Activated naive CD8-positive, alpha-beta T cell treated with anti-CD3 and anti-CD28 coated beads, Interleukin-2, amount 50 U/mL, for 16 hours (primary cell): Measurements from ENCODE around the gene NID1.

Source experiments
- DNase-seq: peaks from one replicate; pipeline ENCODE4 v3.0.0-alpha.2; 2020; ENCODE audit warnings: low read depth, low spot score

Gene NID1, protein sequence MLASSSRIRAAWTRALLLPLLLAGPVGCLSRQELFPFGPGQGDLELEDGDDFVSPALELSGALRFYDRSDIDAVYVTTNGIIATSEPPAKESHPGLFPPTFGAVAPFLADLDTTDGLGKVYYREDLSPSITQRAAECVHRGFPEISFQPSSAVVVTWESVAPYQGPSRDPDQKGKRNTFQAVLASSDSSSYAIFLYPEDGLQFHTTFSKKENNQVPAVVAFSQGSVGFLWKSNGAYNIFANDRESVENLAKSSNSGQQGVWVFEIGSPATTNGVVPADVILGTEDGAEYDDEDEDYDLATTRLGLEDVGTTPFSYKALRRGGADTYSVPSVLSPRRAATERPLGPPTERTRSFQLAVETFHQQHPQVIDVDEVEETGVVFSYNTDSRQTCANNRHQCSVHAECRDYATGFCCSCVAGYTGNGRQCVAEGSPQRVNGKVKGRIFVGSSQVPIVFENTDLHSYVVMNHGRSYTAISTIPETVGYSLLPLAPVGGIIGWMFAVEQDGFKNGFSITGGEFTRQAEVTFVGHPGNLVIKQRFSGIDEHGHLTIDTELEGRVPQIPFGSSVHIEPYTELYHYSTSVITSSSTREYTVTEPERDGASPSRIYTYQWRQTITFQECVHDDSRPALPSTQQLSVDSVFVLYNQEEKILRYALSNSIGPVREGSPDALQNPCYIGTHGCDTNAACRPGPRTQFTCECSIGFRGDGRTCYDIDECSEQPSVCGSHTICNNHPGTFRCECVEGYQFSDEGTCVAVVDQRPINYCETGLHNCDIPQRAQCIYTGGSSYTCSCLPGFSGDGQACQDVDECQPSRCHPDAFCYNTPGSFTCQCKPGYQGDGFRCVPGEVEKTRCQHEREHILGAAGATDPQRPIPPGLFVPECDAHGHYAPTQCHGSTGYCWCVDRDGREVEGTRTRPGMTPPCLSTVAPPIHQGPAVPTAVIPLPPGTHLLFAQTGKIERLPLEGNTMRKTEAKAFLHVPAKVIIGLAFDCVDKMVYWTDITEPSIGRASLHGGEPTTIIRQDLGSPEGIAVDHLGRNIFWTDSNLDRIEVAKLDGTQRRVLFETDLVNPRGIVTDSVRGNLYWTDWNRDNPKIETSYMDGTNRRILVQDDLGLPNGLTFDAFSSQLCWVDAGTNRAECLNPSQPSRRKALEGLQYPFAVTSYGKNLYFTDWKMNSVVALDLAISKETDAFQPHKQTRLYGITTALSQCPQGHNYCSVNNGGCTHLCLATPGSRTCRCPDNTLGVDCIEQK

GRCh38 chr1:236064674-236065508 is at the start of gene NID1:
Gene NID1, minus strand, starts transcription at chr1:236065090. Its CDS starts 11 bp downstream, at chr1:236065079.
- no peak for DNase-seq

GRCh38 chr1:236114076-236114747 is 49.3 kb upstream of the NID1 start:
- DNase-seq: no peak

- no peak for DNase-seq
Observed at GRCh38 chr1:236113324-236114032, 48.6 kb upstream of the NID1 start.

DNA sequence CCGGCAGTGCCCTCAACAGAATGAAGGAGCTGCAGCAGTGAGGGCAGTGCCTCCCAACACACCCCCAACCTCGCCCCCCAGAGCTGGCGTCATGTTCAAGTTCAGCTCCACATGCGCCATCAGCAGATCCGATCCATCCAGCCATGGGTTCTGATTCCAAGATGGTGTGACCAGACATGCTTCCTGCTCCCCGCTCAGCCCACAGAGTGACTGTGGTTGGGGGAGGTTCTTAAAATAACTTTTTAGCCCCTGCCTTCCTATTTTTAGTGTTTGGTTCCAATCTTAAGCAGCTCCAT is 47.4 kb upstream of the NID1 start:
- no peak for DNase-seq

GRCh38 chr1:236111527-236112331 is 46.8 kb upstream of the NID1 start:
- DNase-seq: no peak

GRCh38 chr1:236110137-236110536 is 45.2 kb upstream of the NID1 start:
- DNase-seq: no peak

GRCh38 chr1:236108027-236108648 is 43.2 kb upstream of the NID1 start:
- no peak for DNase-seq

DNA sequence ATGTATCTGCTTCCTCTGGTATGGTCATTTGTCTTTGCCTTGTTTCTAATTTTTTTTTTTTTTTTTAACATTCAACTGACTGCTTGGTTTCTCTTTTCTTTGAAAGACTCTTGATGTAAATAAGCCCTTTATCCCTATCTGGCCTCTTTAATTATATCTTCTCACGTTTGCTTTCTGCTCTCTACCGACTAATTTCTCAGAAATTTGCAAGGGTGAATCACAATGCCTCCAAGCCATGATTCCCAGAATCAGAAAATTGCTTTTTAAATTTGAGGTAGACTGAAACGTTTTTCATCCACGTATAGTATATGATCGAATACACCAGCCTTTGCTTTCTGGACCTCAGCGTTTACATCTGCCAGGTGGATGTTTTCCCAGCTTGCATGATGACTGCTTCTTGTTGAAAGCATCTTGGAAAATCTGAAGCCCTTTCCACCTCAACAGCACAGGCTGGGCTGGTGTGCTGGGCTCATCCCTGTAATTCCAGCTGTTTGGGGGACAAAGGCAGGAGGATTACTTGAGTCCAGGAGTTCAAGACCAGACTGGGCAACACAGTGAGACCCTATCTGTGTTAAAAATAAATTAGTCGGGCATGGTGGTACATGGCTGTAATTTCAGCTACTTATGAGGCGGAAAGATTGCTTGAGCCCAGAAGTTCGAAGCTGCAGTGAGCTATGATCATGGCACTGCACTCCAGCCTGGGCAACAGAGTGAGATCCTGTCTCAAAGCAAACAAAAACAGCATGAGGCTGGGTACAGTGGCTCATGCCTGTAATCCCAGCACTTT is 42.4 kb upstream of the NID1 start:
- DNase-seq: no peak

DNA sequence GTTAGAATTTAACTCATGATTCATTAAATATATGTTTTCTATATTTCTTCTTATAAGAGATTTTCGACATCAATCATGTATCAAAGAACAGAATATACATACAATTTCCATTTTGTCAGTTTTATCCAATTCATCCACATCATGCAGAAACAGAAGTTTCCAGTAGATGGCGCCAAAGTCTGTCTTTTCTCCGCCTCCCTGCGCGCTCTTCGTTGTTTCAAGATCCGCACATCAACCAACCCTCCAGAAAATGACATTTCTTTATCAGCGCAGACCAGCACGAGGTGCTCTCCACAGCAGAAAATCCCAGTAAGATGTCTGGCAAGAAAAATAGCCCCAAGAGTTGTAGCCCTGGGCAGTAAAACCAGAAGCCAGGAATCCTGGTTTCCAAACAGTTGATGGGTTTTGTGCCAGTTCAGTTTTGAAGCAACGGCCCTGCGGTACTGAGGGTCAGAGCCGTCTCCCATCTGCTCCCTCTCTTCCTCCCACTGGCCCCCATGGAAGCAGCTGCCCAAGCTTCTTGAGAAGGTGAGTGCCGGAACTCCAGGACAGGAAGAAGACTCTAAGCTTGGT is 38.8 kb upstream of the NID1 start:
- DNase-seq: peak; percentile 13

DNA sequence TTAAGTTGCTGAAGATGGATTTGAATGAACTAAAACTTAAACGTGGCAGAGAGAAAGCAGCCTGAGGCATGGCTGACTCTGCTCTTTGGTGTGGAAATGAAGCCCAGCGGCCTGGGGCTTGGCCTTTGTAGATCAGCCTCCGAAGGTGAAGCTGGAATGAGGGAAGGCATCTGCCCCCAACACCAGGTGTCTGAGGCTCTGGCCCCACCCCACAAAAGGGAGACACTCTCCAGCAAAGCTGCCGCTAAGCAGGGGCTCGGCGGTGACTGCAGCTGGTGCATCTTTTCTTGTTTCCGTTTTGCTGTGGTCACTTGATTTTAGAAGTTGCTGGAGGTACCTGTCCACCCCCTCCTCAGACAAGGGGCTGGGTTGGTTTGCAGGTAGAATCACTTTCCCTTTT is 38.2 kb upstream of the NID1 start:
- no peak for DNase-seq

DNA sequence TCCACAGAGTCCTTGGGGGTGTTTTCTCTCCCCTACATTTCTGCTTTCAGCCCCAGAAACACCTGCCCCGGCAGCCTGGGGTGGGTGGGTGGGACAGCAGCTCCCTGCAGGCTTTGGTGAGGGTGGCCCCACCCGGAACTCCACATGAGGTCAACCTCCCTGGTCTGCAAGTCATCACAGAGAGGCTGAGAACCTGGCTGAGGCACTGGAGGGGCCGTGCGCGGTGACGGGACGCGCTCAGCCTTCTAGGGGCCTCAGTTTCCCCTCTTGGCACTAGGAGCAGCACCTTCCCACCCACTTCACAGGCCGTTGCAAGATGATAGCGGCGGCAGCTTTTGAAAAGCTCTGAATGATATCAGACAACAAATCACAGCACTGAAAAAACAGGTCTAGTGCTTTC is 37.7 kb upstream of the NID1 start:
- no peak for DNase-seq

DNA sequence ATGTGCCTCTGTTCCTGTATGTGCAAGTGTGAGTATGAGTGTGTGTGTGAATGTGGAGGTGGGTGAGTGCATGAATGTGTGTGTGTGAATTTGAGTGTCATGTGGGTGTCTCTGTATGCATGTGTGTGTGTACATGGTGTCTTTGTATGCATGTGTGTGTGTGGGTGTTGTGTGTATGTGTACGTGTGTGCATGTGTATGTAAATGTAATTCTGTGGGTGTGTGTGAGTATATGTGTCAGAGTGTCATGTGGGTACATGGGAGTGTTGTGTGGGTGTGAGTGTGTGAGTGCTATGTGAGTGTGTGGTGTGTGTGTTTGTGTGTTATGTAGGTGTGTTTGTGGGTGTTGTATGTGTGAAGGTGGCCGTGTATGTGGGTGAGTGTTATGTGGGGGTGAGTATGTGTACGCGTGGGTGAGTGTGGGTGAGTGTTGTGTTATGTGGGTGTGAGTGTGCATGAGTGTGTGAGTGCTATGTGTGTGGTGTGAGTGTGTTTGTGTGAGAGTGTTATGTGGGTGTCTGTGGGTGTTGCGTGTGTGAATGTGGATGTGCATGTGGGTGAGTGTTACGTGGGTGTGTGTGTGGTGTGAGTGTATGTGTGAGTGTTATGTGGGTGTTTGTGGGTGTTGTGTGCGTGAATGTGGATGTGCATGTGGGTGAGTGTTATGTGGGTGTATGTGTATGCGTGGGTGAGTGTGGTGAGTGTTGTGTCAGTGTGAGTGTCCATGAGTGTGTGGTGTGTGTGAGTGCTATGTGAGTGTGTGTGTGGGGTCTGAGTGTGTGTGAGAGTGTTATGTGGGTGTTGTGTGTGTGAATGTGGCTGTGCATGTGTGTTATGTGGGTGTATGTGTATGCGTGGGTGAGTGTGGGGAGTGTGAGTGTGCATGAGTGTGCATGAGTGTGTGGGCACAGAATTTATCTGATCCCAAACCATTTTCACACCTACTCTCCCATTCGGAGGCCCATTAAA is 36.6 kb upstream of the NID1 start:
- no peak for DNase-seq

DNA sequence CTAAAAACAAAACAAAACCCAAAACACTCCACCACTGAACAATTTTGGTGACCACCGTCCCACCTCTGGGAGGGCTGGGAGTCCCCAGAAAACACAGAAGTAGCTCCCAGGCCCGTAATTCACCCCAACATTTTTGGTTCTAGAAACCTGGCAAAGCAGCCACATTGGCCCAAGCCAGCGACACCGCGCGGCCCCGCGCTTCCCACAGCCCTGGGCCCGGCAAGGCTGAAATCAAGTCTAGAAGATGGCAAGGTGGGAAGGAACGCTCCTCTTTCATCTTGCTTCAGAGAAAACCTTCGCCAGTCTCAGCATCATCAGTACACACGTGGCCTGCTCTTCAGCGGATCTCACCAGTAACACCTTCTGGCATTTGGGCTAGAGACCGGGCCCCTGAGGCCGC is 35.9 kb upstream of the NID1 start:
- no peak for DNase-seq

- DNase-seq: no peak
Observed at GRCh38 chr1:236099355-236099974, 34.6 kb upstream of the NID1 start.

- DNase-seq: no peak
Observed at GRCh38 chr1:236098267-236098666, 33.4 kb upstream of the NID1 start.
